ENCODE data around the gene RFX2. TPM values are rescaled to one million over a fixed set of nuclear protein-coding genes. Genes with fewer than 3 reads are reported as not detected.
"Not testable (repeated sequence)": the region's sequence is repeated elsewhere in the genome, so short reads cannot be mapped to it uniquely, and the experiment has no call there.

Gene RFX2
- total RNA-seq, 1 donor from 2014 or later, result 2.4 TPM

- no peaks in the 10 kb centered on the region for H3K27me3 ChIP-seq (ENCODE audit: control insufficient read depth, insufficient read depth, low read length)
- TF ChIP-seq, protein P1, sequence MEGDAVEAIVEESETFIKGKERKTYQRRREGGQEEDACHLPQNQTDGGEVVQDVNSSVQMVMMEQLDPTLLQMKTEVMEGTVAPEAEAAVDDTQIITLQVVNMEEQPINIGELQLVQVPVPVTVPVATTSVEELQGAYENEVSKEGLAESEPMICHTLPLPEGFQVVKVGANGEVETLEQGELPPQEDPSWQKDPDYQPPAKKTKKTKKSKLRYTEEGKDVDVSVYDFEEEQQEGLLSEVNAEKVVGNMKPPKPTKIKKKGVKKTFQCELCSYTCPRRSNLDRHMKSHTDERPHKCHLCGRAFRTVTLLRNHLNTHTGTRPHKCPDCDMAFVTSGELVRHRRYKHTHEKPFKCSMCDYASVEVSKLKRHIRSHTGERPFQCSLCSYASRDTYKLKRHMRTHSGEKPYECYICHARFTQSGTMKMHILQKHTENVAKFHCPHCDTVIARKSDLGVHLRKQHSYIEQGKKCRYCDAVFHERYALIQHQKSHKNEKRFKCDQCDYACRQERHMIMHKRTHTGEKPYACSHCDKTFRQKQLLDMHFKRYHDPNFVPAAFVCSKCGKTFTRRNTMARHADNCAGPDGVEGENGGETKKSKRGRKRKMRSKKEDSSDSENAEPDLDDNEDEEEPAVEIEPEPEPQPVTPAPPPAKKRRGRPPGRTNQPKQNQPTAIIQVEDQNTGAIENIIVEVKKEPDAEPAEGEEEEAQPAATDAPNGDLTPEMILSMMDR (IDR thresholded peaks at IDR 0.05; ENCODE audit: insufficient read depth, low read length, severe bottlenecking), result no peak
Observed at GRCh38 chr19:6109947-6110346, 353 bp downstream of the RFX2 start.

GRCh38 chr19:6108721-6109633 lies 1.3 kb downstream of the RFX2 start:
- Histone ChIP-seq H3K36me3 (ENCODE audit: control insufficient read depth, insufficient read depth, low read length) (no peaks in the 10 kb centered on the region), H3K27me3 (ENCODE audit: control insufficient read depth, insufficient read depth, low read length) (no peaks in the 10 kb centered on the region), H3K4me3 (ENCODE audit: low read depth, low read length) (peak overlapping the region; percentile 59)
- FAIRE-seq (no peak), DNase-seq (ENCODE audit: low read depth) (peak; percentile 24)
- TF ChIP-seq, protein P1 (IDR thresholded peaks at IDR 0.05; ENCODE audit: insufficient read depth, low read length, severe bottlenecking), result no peak

More at GRCh38 chr19:6109947-6110346, 353 bp downstream of the RFX2 start:
- Histone ChIP-seq H3K4me3 (ENCODE audit: low read depth, low read length) (peak overlapping the region; percentile 59), H3K36me3 (ENCODE audit: control insufficient read depth, insufficient read depth, low read length) (no peaks in the 10 kb centered on the region)
- no peak for FAIRE-seq
- no peak for DNase-seq (ENCODE audit: low read depth)

DNA sequence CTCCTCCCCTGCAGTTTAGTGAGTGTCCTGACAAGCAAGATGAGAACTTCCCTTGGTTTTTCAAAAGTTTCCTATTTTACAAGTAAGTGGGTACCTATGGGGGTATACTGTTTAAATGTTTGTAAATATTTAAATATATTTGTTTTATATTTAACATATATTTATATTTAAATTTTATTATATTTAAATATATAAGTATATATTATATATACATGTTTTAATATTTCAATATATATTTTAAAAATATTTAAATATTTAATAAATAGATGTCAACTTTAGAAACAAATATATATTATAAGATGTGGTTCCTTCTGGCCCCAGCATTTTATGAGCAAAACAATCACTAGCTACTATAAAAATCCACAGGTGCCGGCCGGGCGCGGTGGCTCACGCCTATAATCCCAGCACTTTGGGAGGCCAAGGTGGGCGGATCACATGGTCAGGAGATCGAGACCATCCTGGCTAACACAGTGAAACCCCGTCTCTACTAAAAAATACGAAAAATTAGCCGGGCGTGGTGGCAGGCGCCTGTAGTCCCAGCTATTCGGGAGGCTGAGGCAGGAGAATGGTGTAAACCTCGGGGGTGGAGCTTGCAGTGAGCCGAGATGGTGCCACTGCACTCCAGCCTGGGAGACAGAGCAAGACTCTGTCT lies 3.5 kb downstream of the RFX2 start:
- not testable (repeated sequence) for H3K27me3 ChIP-seq (ENCODE audit: control insufficient read depth, insufficient read depth, low read length); FAIRE-seq; H3K4me3 ChIP-seq (ENCODE audit: low read depth, low read length); DNase-seq (ENCODE audit: low read depth); H3K36me3 ChIP-seq (ENCODE audit: control insufficient read depth, insufficient read depth, low read length)

DNA sequence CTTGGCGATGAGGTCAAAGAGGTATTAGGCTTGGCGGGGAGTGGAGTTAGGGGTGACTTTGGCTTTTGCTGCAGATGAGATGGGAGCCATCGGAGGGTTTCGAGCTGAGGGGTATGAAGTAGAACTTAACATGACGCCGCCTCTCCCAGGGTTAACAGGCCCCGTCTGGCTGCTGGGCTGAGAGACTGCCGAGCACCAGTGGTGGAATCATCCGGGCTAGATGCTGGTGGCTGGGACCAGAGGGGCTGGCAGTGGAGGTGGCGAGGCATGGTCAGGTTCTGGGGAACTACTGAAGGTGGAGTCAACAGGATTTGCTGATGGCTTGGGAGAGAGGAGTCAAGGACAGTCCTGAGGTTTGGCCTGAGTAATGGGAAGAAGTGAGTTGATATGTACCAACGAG lies 4.9 kb downstream of the RFX2 start:
- Histone ChIP-seq H3K27me3 (ENCODE audit: control insufficient read depth, insufficient read depth, low read length) (no peaks in the 10 kb centered on the region), H3K36me3 (ENCODE audit: control insufficient read depth, insufficient read depth, low read length) (no peaks in the 10 kb centered on the region), H3K4me3 (ENCODE audit: low read depth, low read length) (no peak overlapping the region)
- no peak for FAIRE-seq
- DNase-seq (ENCODE audit: low read depth), result no peak
- TF ChIP-seq, protein P1 (IDR thresholded peaks at IDR 0.05; ENCODE audit: insufficient read depth, low read length, severe bottlenecking), result no peak

- Histone ChIP-seq H3K36me3 (ENCODE audit: control insufficient read depth, insufficient read depth, low read length) (no peaks in the 10 kb centered on the region), H3K27me3 (ENCODE audit: control insufficient read depth, insufficient read depth, low read length) (no peaks in the 10 kb centered on the region), H3K4me3 (ENCODE audit: low read depth, low read length) (no peak overlapping the region)
- FAIRE-seq (no peak), DNase-seq (ENCODE audit: low read depth) (no peak)
- TF ChIP-seq, protein P1 (IDR thresholded peaks at IDR 0.05; ENCODE audit: insufficient read depth, low read length, severe bottlenecking), result no peak
Observed at GRCh38 chr19:6103894-6104293, 6.4 kb downstream of the RFX2 start.

GRCh38 chr19:6103217-6103644 lies 7.1 kb downstream of the RFX2 start:
- DNase-seq (ENCODE audit: low read depth), result peak; percentile 99
- peak; percentile 97 for FAIRE-seq
- Histone ChIP-seq H3K27me3 (ENCODE audit: control insufficient read depth, insufficient read depth, low read length) (no peaks in the 10 kb centered on the region), H3K36me3 (ENCODE audit: control insufficient read depth, insufficient read depth, low read length) (no peaks in the 10 kb centered on the region), H3K4me3 (ENCODE audit: low read depth, low read length) (no peak overlapping the region)
- TF ChIP-seq, protein P1 (IDR thresholded peaks at IDR 0.05; ENCODE audit: insufficient read depth, low read length, severe bottlenecking), result no peak

Measured in bronchial epithelial cell (primary cell).